GM23338 (cell line): ENCODE measurements around the gene MAP2K2. TPM values are rescaled to one million over a fixed set of nuclear protein-coding genes. Genes with fewer than 3 reads are reported as not detected.

Experiments used
- ATAC-seq: fragments of 200-7000 bp; cut with Tn5 transposase; 3 replicates; pipeline ENCODE4 v1.9.1; 2020
- DNase-seq: peaks from one replicate; pipeline ENCODE4 v3.0.0-alpha.2; 2015; ENCODE audit warnings: low spot score
- H2AFZ ChIP-seq: fragments of 200-600 bp; sonication (generic); 2 replicates; pipeline ENCODE4 v1.8.0; 2016; ENCODE audit warnings: antibody characterized with exemption, mild to moderate bottlenecking, moderate library complexity
- H3F3A ChIP-seq: fragments of 200-600 bp; sonication (generic); replicated peaks from 2 replicates; pipeline ENCODE4 v1.8.0; 2017; ENCODE audit warnings: antibody characterized with exemption, mixed run types, low read depth
- H3K27ac ChIP-seq: fragments of 200-600 bp; sonication (generic); 2 replicates; pipeline ENCODE4 v1.6.1; 2016; ENCODE audit warnings: low read depth
- H3K27me3 ChIP-seq: fragments of 200-600 bp; sonication (generic); 2 replicates; pipeline ENCODE4 v1.8.0; 2016; ENCODE audit warnings: mild to moderate bottlenecking, mixed run types, moderate library complexity; ENCODE audit not compliant: insufficient read depth
- H3K36me3 ChIP-seq: fragments of 200-600 bp; sonication (generic); 2 replicates; pipeline ENCODE4 v1.8.0; 2016; ENCODE audit warnings: mild to moderate bottlenecking; ENCODE audit not compliant: insufficient read depth
- H3K4me1 ChIP-seq: fragments of 200-600 bp; sonication (generic); 2 replicates; pipeline ENCODE4 v1.8.0; 2016; ENCODE audit warnings: mild to moderate bottlenecking, moderate library complexity; ENCODE audit not compliant: insufficient read depth
- H3K4me2 ChIP-seq: fragments of 200-600 bp; sonication (generic); 2 replicates; pipeline ENCODE4 v1.7.1; 2017; ENCODE audit warnings: mixed run types
- H3K4me3 ChIP-seq: fragments of 200-600 bp; sonication (generic); 2 replicates; pipeline ENCODE4 v1.6.1; 2016; ENCODE audit warnings: mixed run types
- H3K79me2 ChIP-seq: fragments of 200-600 bp; sonication (generic); replicated peaks from 2 replicates; pipeline ENCODE4 v1.8.0; 2017; ENCODE audit warnings: mild to moderate bottlenecking; ENCODE audit not compliant: insufficient read depth
- H3K9me2 ChIP-seq: fragments of 200-600 bp; sonication (generic); 2 replicates; pipeline ENCODE4 v1.8.0; 2017; ENCODE audit not compliant: insufficient read depth
- H4K20me1 ChIP-seq: fragments of 200-600 bp; sonication (generic); replicated peaks from 2 replicates; pipeline ENCODE4 v1.8.0; 2017; ENCODE audit warnings: mild to moderate bottlenecking; ENCODE audit not compliant: insufficient read depth
- H3K27ac Mint-ChIP-seq: 2 replicates; pipeline ENCODE4 v1.8.0; 2020; ENCODE audit warnings: inconsistent platforms, mild to moderate bottlenecking, moderate library complexity, mixed read lengths
- H3K27me3 Mint-ChIP-seq: 3 replicates; pipeline ENCODE4 v1.8.0; 2022; ENCODE audit warnings: low read depth, mild to moderate bottlenecking, moderate library complexity, mixed read lengths, inconsistent platforms; ENCODE audit not compliant: insufficient read depth, poor library complexity
- H3K36me3 Mint-ChIP-seq: 3 replicates; pipeline ENCODE4 v1.8.0; 2021; ENCODE audit warnings: low read depth, mild to moderate bottlenecking, inconsistent platforms, moderate library complexity, mixed read lengths
- H3K4me1 Mint-ChIP-seq: 3 replicates; pipeline ENCODE4 v1.8.0; 2020; ENCODE audit warnings: mild to moderate bottlenecking, inconsistent platforms, mixed read lengths
- H3K4me3 Mint-ChIP-seq: 3 replicates; pipeline ENCODE4 v1.8.0; 2021; ENCODE audit warnings: moderate library complexity, mild to moderate bottlenecking, inconsistent platforms, mixed read lengths
- H3K9me3 Mint-ChIP-seq: 3 replicates; pipeline ENCODE4 v1.8.0; 2020; ENCODE audit warnings: moderate library complexity, mild to moderate bottlenecking, inconsistent platforms, mixed read lengths
- CREB1 ChIP-seq: fragments of 250-450 bp; sonication (Bioruptor Pico); IDR thresholded peaks from 2 replicates; pipeline ENCODE4 v1.5.0; 2020; ENCODE audit warnings: low read depth, mild to moderate bottlenecking, moderate library complexity
- EZH2 ChIP-seq: fragments of 200-600 bp; sonication (generic); IDR thresholded peaks from one replicate; pipeline ENCODE4 v1.8.0; 2017; ENCODE audit warnings: antibody characterized with exemption, mild to moderate bottlenecking, low read depth; ENCODE audit not compliant: unreplicated experiment
- EZH2phosphoT487 ChIP-seq: fragments of 200-600 bp; sonication (generic); IDR thresholded peaks from one replicate; pipeline ENCODE4 v1.8.1; 2018; ENCODE audit warnings: antibody characterized with exemption; ENCODE audit not compliant: unreplicated experiment
- JUNB ChIP-seq: IDR thresholded peaks from one replicate; pipeline ENCODE4 v1.6.1; 2016; ENCODE audit warnings: antibody characterized with exemption; ENCODE audit not compliant: unreplicated experiment
- NANOG ChIP-seq: IDR thresholded peaks from 2 replicates; pipeline ENCODE4 v1.6.1; 2016; ENCODE audit warnings: antibody characterized with exemption, borderline replicate concordance
- POLR2AphosphoS5 ChIP-seq: IDR thresholded peaks from 2 replicates; pipeline ENCODE4 v1.6.1; 2016; ENCODE audit warnings: antibody characterized with exemption, low read depth
- REST ChIP-seq: IDR thresholded peaks from one replicate; pipeline ENCODE4 v1.6.1; 2018; ENCODE audit warnings: antibody characterized with exemption; ENCODE audit not compliant: unreplicated experiment
- polyA plus RNA-seq: library from polyadenylated mRNA; unstranded; fragments of >200 nt; fragmentation: Nextera tagmentation; extraction: Ambion mirVana; gene quantifications from 2 replicates; pipeline ENCODE4 v1.2.1, GENCODE V29; 2016
- total RNA-seq: library from RNA; depleted of rRNA; stranded (reverse); fragments of >200 nt; shearing (Covaris generic); gene quantifications from 2 replicates; pipeline ENCODE4 v1.2.3, GENCODE V29; 2014
- TF ChIP-seq, protein P1 (sequence below), 2 experiments: fragments of 200-600 bp in 1 of 2; sonication (generic) in 1 of 2; conservative IDR thresholded peaks; 2 replicates each; pipeline versions ENCODE4 v1.5.1 to v1.6.1; 2016 to 2017; ENCODE audit warnings: antibody characterized with exemption in 2 of 2, low read depth in 2 of 2, mild to moderate bottlenecking in 2 of 2, moderate library complexity in 1 of 2
- TF ChIP-seq, protein P2 (sequence below): fragments of 250-450 bp; sonication (Bioruptor Pico); IDR thresholded peaks from 2 replicates; pipeline ENCODE4 v1.5.0; 2020; ENCODE audit warnings: mild to moderate bottlenecking, moderate library complexity

MAP2K2 gene
- total and polyA plus RNA-seq, 2 experiments from 2014 or later: 99.7 to 151 TPM

GRCh38 chr19:4157164-4157563 lies 33.2 kb upstream of the MAP2K2 start:
- no peak overlapping the region for H3K27ac Mint-ChIP-seq
- no peaks in the 10 kb centered on the region for H3K36me3 Mint-ChIP-seq
- H3K36me3 ChIP-seq: no peaks in the 10 kb centered on the region
- no peak overlapping the region for H3K4me3 ChIP-seq
- no peaks in the 10 kb centered on the region for H3K4me1 Mint-ChIP-seq
- H3K9me2 ChIP-seq: no peaks in the 10 kb centered on the region
- no peaks in the 10 kb centered on the region for H3F3A ChIP-seq
- DNase-seq: no peak
- no peak for ATAC-seq
- H3K4me1 ChIP-seq: no peaks in the 10 kb centered on the region
- H3K27ac ChIP-seq: no peak overlapping the region
- TF ChIP-seq EZH2 (no peak), NANOG (no peak), JUNB (no peak)
- no peaks in the 10 kb centered on the region for H3K27me3 ChIP-seq
- no peak overlapping the region for H2AFZ ChIP-seq
- no peak overlapping the region for H3K4me3 Mint-ChIP-seq
- H4K20me1 ChIP-seq: no peaks in the 10 kb centered on the region
- H3K9me3 Mint-ChIP-seq: no peaks in the 10 kb centered on the region
- H3K4me2 ChIP-seq: no peak overlapping the region
- peaks cover 4% of the 10 kb centered on the region for H3K27me3 Mint-ChIP-seq
- no peaks in the 10 kb centered on the region for H3K79me2 ChIP-seq

DNA sequence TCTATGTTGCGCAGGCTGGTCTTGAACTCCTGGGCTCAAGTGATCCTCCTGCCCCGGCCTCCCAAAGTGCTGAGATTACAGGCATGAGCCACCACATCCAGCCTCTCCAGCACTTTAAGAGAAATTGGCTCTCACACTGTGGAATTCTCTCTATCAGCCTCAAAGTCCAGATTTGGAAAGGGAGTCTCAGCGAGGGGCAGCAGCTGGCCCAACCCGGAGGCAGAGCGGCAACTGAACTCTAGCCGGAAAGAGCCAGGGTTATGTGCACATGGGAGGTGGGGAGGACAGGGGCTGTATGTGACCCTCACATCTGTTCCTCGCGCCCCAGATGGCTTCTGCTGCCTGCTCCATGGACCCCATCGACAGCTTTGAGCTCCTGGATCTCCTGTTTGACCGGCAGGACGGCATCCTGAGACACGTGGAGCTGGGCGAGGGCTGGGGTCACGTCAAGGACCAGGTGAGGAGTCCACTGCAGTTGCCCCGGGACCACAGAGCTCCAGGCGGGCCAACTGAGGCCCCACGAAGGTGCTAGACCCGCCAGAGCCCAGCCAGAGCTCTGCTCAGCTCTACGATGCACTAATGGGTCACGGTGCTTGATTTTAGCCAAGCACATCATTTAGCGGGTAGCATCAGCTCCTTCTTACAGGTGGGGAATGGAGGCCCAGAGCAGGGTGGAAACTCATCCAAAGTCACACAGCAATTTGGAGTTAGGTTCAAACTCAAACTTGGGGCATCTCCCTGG lies 30.8 kb upstream of the MAP2K2 start:
- H3K9me3 Mint-ChIP-seq: no peaks in the 10 kb centered on the region
- H3K4me3 ChIP-seq: no peak overlapping the region
- no peak for DNase-seq
- H3K9me2 ChIP-seq: no peaks in the 10 kb centered on the region
- no peaks in the 10 kb centered on the region for H3K79me2 ChIP-seq
- H3F3A ChIP-seq: no peaks in the 10 kb centered on the region
- H2AFZ ChIP-seq: no peak overlapping the region
- H3K27ac ChIP-seq: no peak overlapping the region
- H3K36me3 ChIP-seq: no peaks in the 10 kb centered on the region
- ATAC-seq: no peak
- H3K36me3 Mint-ChIP-seq: no peaks in the 10 kb centered on the region
- no peak overlapping the region for H3K4me2 ChIP-seq
- no peaks in the 10 kb centered on the region for H3K27me3 ChIP-seq
- no peaks in the 10 kb centered on the region for H3K4me1 ChIP-seq
- no peak overlapping the region for H3K4me3 Mint-ChIP-seq
- H3K27ac Mint-ChIP-seq: no peak overlapping the region
- H3K4me1 Mint-ChIP-seq: no peaks in the 10 kb centered on the region
- no peaks in the 10 kb centered on the region for H4K20me1 ChIP-seq
- peaks cover 4% of the 10 kb centered on the region for H3K27me3 Mint-ChIP-seq
- TF ChIP-seq POLR2AphosphoS5 (no peak), CREB1 (CRISPR knock-in tag) (no peak), REST (no peak), EZH2 (no peak), EZH2phosphoT487 (no peak)
- TF ChIP-seq, protein P1, sequence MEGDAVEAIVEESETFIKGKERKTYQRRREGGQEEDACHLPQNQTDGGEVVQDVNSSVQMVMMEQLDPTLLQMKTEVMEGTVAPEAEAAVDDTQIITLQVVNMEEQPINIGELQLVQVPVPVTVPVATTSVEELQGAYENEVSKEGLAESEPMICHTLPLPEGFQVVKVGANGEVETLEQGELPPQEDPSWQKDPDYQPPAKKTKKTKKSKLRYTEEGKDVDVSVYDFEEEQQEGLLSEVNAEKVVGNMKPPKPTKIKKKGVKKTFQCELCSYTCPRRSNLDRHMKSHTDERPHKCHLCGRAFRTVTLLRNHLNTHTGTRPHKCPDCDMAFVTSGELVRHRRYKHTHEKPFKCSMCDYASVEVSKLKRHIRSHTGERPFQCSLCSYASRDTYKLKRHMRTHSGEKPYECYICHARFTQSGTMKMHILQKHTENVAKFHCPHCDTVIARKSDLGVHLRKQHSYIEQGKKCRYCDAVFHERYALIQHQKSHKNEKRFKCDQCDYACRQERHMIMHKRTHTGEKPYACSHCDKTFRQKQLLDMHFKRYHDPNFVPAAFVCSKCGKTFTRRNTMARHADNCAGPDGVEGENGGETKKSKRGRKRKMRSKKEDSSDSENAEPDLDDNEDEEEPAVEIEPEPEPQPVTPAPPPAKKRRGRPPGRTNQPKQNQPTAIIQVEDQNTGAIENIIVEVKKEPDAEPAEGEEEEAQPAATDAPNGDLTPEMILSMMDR (conservative IDR thresholded peaks at IDR 0.05; ENCODE audit: low read depth in 2 of 2): no peak
- TF ChIP-seq, protein P2, sequence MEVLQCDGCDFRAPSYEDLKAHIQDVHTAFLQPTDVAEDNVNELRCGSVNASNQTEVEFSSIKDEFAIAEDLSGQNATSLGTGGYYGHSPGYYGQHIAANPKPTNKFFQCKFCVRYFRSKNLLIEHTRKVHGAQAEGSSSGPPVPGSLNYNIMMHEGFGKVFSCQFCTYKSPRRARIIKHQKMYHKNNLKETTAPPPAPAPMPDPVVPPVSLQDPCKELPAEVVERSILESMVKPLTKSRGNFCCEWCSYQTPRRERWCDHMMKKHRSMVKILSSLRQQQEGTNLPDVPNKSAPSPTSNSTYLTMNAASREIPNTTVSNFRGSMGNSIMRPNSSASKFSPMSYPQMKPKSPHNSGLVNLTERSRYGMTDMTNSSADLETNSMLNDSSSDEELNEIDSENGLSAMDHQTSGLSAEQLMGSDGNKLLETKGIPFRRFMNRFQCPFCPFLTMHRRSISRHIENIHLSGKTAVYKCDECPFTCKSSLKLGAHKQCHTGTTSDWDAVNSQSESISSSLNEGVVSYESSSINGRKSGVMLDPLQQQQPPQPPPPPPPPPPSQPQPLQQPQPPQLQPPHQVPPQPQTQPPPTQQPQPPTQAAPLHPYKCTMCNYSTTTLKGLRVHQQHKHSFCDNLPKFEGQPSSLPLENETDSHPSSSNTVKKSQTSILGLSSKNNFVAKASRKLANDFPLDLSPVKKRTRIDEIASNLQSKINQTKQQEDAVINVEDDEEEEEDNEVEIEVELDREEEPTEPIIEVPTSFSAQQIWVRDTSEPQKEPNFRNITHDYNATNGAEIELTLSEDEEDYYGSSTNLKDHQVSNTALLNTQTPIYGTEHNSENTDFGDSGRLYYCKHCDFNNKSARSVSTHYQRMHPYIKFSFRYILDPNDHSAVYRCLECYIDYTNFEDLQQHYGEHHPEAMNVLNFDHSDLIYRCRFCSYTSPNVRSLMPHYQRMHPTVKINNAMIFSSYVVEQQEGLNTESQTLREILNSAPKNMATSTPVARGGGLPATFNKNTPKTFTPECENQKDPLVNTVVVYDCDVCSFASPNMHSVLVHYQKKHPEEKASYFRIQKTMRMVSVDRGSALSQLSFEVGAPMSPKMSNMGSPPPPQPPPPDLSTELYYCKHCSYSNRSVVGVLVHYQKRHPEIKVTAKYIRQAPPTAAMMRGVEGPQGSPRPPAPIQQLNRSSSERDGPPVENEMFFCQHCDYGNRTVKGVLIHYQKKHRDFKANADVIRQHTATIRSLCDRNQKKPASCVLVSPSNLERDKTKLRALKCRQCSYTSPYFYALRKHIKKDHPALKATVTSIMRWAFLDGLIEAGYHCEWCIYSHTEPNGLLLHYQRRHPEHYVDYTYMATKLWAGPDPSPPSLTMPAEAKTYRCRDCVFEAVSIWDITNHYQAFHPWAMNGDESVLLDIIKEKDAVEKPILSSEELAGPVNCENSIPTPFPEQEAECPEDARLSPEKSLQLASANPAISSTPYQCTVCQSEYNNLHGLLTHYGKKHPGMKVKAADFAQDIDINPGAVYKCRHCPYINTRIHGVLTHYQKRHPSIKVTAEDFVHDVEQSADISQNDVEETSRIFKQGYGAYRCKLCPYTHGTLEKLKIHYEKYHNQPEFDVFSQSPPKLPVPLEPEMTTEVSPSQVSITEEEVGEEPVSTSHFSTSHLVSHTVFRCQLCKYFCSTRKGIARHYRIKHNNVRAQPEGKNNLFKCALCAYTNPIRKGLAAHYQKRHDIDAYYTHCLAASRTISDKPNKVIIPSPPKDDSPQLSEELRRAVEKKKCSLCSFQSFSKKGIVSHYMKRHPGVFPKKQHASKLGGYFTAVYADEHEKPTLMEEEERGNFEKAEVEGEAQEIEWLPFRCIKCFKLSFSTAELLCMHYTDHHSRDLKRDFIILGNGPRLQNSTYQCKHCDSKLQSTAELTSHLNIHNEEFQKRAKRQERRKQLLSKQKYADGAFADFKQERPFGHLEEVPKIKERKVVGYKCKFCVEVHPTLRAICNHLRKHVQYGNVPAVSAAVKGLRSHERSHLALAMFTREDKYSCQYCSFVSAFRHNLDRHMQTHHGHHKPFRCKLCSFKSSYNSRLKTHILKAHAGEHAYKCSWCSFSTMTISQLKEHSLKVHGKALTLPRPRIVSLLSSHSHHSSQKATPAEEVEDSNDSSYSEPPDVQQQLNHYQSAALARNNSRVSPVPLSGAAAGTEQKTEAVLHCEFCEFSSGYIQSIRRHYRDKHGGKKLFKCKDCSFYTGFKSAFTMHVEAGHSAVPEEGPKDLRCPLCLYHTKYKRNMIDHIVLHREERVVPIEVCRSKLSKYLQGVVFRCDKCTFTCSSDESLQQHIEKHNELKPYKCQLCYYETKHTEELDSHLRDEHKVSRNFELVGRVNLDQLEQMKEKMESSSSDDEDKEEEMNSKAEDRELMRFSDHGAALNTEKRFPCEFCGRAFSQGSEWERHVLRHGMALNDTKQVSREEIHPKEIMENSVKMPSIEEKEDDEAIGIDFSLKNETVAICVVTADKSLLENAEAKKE (CRISPR knock-in tag): no peak
